HL-60 (cell line): Measurements from ENCODE around the gene STYX.

Source experiments
- DNase-seq, 2 experiments: peaks; one replicate each; pipeline ENCODE4 v3.0.0-alpha.2; 2010 to 2020; ENCODE audit warnings: low read depth in 1 of 2, low spot score in 1 of 2
- H3K27ac ChIP-seq: fragments of 250-450 bp; sonication (Bioruptor Pico); replicated peaks from 2 replicates; pipeline ENCODE4 v1.5.1; 2020; ENCODE audit warnings: mild to moderate bottlenecking, moderate library complexity
- H3K27me3 ChIP-seq: fragments of 250-450 bp; sonication (Bioruptor Pico); 2 replicates; pipeline ENCODE4 v1.5.1; 2021; ENCODE audit warnings: mild to moderate bottlenecking, moderate library complexity; ENCODE audit not compliant: insufficient read depth, poor library complexity, severe bottlenecking
- H3K4me3 ChIP-seq: replicated peaks from 2 replicates; pipeline ENCODE4 v1.5.1; 2011; ENCODE audit warnings: mild to moderate bottlenecking, control low read depth, low read length; ENCODE audit not compliant: insufficient read depth
- GABPA ChIP-seq: IDR thresholded peaks from 2 replicates; pipeline ENCODE4 v1.6.1; 2012; ENCODE audit warnings: low read depth
- POLR2AphosphoS5 ChIP-seq: IDR thresholded peaks from 2 replicates; pipeline ENCODE4 v1.6.1; 2012; ENCODE audit warnings: low read depth
- SPI1 ChIP-seq: IDR thresholded peaks from 2 replicates; pipeline ENCODE4 v1.6.1; 2012; ENCODE audit warnings: low read depth, mild to moderate bottlenecking, borderline replicate concordance
- TF ChIP-seq, protein P1 (sequence below): IDR thresholded peaks from 2 replicates; pipeline ENCODE4 v1.6.1; 2012; ENCODE audit warnings: low read depth; ENCODE audit not compliant: insufficient replicate concordance
- TF ChIP-seq, protein P2 (sequence below): IDR thresholded peaks from one replicate; pipeline ENCODE4 v1.5.1; 2011; ENCODE audit warnings: low read length, control low read depth, inconsistent platforms; ENCODE audit not compliant: insufficient read depth

Gene STYX

DNA sequence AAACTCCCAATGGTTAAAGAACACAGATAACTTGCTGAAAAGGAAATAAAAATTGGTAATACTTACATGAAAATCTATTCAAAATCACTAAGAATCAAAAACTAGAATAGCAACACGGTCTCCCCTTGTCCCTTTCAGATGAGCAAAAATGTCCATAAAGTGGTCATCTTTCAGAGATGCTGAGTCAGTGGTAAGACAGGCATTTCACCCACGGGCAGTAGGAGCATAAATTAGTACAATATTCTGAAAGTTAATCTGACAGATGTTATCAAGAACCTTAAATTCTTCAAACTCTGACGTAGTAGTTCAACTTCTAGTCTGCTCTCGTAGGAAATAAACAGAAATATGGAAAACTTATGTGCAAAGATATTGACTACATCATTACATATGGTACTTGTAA, 94.5 kb downstream of the STYX start:
- TF ChIP-seq POLR2AphosphoS5 (no peak), SPI1 (no peak), GABPA (no peak)
- TF ChIP-seq, protein P1, sequence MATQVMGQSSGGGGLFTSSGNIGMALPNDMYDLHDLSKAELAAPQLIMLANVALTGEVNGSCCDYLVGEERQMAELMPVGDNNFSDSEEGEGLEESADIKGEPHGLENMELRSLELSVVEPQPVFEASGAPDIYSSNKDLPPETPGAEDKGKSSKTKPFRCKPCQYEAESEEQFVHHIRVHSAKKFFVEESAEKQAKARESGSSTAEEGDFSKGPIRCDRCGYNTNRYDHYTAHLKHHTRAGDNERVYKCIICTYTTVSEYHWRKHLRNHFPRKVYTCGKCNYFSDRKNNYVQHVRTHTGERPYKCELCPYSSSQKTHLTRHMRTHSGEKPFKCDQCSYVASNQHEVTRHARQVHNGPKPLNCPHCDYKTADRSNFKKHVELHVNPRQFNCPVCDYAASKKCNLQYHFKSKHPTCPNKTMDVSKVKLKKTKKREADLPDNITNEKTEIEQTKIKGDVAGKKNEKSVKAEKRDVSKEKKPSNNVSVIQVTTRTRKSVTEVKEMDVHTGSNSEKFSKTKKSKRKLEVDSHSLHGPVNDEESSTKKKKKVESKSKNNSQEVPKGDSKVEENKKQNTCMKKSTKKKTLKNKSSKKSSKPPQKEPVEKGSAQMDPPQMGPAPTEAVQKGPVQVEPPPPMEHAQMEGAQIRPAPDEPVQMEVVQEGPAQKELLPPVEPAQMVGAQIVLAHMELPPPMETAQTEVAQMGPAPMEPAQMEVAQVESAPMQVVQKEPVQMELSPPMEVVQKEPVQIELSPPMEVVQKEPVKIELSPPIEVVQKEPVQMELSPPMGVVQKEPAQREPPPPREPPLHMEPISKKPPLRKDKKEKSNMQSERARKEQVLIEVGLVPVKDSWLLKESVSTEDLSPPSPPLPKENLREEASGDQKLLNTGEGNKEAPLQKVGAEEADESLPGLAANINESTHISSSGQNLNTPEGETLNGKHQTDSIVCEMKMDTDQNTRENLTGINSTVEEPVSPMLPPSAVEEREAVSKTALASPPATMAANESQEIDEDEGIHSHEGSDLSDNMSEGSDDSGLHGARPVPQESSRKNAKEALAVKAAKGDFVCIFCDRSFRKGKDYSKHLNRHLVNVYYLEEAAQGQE, result no peak
- TF ChIP-seq, protein P2, sequence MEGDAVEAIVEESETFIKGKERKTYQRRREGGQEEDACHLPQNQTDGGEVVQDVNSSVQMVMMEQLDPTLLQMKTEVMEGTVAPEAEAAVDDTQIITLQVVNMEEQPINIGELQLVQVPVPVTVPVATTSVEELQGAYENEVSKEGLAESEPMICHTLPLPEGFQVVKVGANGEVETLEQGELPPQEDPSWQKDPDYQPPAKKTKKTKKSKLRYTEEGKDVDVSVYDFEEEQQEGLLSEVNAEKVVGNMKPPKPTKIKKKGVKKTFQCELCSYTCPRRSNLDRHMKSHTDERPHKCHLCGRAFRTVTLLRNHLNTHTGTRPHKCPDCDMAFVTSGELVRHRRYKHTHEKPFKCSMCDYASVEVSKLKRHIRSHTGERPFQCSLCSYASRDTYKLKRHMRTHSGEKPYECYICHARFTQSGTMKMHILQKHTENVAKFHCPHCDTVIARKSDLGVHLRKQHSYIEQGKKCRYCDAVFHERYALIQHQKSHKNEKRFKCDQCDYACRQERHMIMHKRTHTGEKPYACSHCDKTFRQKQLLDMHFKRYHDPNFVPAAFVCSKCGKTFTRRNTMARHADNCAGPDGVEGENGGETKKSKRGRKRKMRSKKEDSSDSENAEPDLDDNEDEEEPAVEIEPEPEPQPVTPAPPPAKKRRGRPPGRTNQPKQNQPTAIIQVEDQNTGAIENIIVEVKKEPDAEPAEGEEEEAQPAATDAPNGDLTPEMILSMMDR, result no peak
- peaks cover 9% of the 10 kb centered on the region for H3K27me3 ChIP-seq
- DNase-seq, result no peak
- no peak overlapping the region for H3K4me3 ChIP-seq
- no peak overlapping the region for H3K27ac ChIP-seq
